IPS-15b (cell line): ENCODE data around the gene ARHGAP22.

Experiments
- H3K27me3 ChIP-seq: one replicate; pipeline ENCODE4 v1.6.1; 2013; ENCODE audit warnings: low read length; ENCODE audit not compliant: control insufficient read depth, insufficient read depth
- H3K36me3 ChIP-seq: one replicate; pipeline ENCODE4 v1.6.1; 2013; ENCODE audit warnings: low read length; ENCODE audit not compliant: control insufficient read depth, insufficient read depth
- H3K4me1 ChIP-seq: one replicate; pipeline ENCODE4 v1.6.1; 2013; ENCODE audit warnings: mild to moderate bottlenecking, low read length; ENCODE audit not compliant: control insufficient read depth, insufficient read depth
- H3K4me3 ChIP-seq: one replicate; pipeline ENCODE4 v1.5.1; 2013; ENCODE audit warnings: low read depth, low read length
- H3K9ac ChIP-seq: one replicate; pipeline ENCODE4 v1.6.1; 2013; ENCODE audit warnings: low read depth, mild to moderate bottlenecking, low read length
- H3K9me3 ChIP-seq: one replicate; pipeline ENCODE4 v1.6.1; 2013; ENCODE audit warnings: mild to moderate bottlenecking, low read length; ENCODE audit not compliant: control insufficient read depth, insufficient read depth

Gene ARHGAP22

GRCh38 chr10:48454302-48455054 is 150.4 kb downstream of the ARHGAP22 start:
- Histone ChIP-seq H3K4me3 (no peak overlapping the region), H3K36me3 (peaks cover 2% of the 10 kb centered on the region), H3K9ac (no peak overlapping the region), H3K9me3 (no peaks in the 10 kb centered on the region), H3K4me1 (no peaks in the 10 kb centered on the region), H3K27me3 (no peaks in the 10 kb centered on the region)

DNA sequence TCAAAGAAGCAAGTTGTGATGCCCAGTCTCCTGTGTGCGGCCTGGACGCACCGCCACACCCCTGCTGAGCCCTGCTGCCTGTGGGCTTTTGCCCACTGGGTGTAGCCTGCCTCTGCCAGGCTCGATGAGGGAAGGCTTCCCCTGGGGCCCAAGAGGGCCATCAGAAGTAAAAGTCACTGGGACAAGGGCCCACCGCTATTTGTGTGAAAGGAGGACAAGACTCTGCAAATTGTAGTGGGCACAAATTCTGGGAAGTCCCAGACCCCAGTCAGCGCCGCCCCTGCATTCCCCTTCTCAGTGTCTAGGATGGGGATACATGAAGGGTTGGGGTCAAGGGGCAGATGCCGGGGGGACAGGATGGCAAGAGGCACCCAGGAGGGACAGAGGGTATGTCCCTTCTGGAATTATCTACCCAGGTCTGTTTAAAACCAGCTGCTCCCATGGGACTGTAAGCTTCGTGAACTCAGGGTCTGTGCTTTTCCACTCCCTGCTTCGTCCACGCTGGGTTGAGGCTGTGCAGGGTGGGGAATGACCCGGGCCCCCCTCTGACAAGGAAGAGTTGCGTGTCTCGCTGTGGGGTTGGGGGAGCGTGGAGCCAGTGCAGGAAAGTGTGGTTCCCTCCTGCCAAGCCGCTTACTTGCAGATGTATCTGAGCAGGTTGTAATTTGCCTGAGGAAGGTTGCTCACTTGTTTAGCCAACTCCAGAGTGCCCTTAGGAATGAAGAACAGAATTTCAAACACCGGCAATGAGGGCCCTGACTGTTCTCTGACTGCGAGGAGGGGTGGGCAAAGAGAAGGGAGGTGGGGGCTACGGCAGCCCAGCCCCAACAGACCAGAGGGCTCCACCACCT is 151.2 kb downstream of the ARHGAP22 start:
- H3K9ac ChIP-seq, result no peak overlapping the region
- H3K27me3 ChIP-seq, result no peaks in the 10 kb centered on the region
- no peak overlapping the region for H3K4me3 ChIP-seq
- H3K4me1 ChIP-seq, result no peaks in the 10 kb centered on the region
- H3K9me3 ChIP-seq, result no peaks in the 10 kb centered on the region
- peaks cover 2% of the 10 kb centered on the region for H3K36me3 ChIP-seq

DNA sequence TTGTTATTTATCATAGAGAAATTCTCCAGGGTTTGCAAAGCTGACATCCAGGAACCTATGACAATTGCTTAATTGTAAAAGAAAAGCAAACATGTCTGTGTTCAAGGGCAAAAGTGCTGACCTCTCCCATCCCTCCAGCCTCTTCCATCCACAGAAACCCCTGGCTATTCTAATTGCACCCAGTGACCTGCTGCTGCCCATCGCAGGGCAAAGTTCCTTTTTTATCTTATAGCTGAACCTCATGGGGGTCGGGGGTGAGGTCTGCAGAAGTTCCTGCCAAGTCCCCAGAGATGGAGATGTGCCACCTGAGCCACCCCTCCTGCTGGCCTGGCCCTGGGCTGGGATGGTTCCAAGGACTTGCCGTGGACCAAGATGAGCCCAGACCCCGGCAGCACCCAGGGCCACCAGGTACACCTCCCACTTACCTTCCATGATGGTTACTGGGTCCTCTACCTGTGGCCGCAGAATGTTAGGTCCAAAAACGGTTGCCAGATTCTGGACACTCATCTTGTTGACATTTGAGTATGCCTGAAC is 151.9 kb downstream of the ARHGAP22 start:
- H3K36me3 ChIP-seq, result peaks cover 2% of the 10 kb centered on the region
- no peak overlapping the region for H3K4me3 ChIP-seq
- no peak overlapping the region for H3K9ac ChIP-seq
- H3K27me3 ChIP-seq, result no peaks in the 10 kb centered on the region
- H3K9me3 ChIP-seq, result no peaks in the 10 kb centered on the region
- no peaks in the 10 kb centered on the region for H3K4me1 ChIP-seq

- H3K36me3 ChIP-seq, result peaks cover 2% of the 10 kb centered on the region
- H3K27me3 ChIP-seq, result no peaks in the 10 kb centered on the region
- H3K9ac ChIP-seq, result no peak overlapping the region
- H3K9me3 ChIP-seq, result no peaks in the 10 kb centered on the region
- no peaks in the 10 kb centered on the region for H3K4me1 ChIP-seq
- H3K4me3 ChIP-seq, result no peak overlapping the region
Observed at GRCh38 chr10:48451969-48452878, 152.6 kb downstream of the ARHGAP22 start.

DNA sequence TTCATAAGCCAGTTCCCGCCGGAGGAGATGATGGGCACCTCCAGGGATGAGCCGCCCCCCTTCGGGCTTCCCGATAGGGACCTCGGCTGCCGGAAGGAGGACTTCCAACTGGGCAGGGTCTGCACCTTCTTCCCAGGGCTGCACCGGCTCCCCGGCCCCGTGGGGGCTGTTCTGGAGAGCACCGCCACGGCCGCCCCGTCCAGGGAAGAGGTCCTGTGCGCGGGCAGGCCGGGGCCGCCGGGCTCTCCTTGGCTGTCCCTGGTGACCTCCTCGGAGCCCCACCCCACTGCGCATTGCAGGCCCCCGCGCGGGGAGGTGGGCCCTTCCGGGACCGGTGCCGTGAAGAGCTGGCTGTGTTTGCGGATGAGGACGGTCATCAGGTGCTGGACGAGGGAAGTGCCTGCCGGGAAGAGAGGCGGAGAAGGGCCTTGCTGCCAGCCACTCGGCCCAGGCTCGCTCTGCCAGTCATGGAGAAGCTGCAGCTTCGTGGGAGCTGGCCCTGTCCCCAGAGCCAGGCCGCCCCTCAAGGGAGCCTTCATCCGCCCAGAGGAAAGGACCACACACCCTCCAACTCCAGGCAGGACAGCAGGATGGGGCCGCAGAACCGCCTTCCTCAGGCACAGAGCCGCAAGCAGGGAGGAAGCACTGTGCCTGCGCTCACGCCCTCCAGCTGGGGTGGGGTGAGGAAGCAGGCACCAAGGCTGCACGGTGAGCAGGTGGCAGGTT is 154.0 kb downstream of the ARHGAP22 start:
- Histone ChIP-seq H3K4me1 (no peaks in the 10 kb centered on the region), H3K9ac (no peak overlapping the region), H3K36me3 (peaks cover 2% of the 10 kb centered on the region)

GRCh38 chr10:48450233-48450740 is 154.6 kb downstream of the ARHGAP22 start:
- peaks cover 2% of the 10 kb centered on the region for H3K36me3 ChIP-seq
- H3K9ac ChIP-seq, result no peak overlapping the region
- no peaks in the 10 kb centered on the region for H3K27me3 ChIP-seq
- no peaks in the 10 kb centered on the region for H3K9me3 ChIP-seq
- no peak overlapping the region for H3K4me3 ChIP-seq
- no peaks in the 10 kb centered on the region for H3K4me1 ChIP-seq

More for the DNA sequence above, 154.0 kb downstream of the ARHGAP22 start:
- Histone ChIP-seq H3K27me3 (no peaks in the 10 kb centered on the region), H3K9me3 (no peaks in the 10 kb centered on the region), H3K4me3 (no peak overlapping the region)

DNA sequence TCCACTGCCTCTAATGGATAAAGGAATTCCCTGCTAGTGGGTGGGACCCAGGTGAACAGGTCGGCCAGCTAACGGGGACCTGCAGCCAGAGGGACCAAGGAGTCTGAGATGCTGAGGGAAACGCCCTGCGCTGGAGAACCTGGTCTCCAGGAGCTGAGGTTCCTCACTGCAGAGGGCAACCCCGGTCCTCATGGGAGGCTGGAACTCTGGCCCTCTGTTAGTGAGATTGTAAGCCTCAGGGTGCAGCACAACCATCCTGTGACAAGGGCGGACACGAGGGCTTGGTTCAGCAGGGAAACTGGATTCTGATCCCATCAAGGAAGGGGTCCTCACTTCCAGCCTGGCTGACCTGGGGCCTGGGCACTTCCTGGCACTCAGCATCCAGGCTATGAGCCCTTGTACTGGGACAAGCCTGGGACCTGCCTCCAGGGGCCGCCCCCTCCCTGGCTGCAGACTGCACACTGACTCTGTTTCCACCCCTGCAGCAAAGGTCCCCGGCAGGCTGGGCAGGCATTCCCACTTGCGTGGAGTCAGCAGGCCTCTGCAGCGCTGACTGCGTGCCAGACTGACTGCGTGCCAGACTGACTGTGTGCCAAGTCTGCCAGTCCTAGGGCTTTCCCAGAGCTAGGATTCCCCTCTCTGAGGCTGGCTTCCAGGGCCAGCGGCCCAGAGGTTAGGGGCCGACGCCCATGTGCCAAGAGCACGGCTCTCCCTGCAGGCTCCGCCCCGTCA is 155.2 kb downstream of the ARHGAP22 start:
- H3K36me3 ChIP-seq, result peaks cover 2% of the 10 kb centered on the region
- H3K9me3 ChIP-seq, result no peaks in the 10 kb centered on the region
- H3K27me3 ChIP-seq, result no peaks in the 10 kb centered on the region
- H3K4me3 ChIP-seq, result no peak overlapping the region
- H3K4me1 ChIP-seq, result peaks cover under 1% of the 10 kb centered on the region
- no peak overlapping the region for H3K9ac ChIP-seq

DNA sequence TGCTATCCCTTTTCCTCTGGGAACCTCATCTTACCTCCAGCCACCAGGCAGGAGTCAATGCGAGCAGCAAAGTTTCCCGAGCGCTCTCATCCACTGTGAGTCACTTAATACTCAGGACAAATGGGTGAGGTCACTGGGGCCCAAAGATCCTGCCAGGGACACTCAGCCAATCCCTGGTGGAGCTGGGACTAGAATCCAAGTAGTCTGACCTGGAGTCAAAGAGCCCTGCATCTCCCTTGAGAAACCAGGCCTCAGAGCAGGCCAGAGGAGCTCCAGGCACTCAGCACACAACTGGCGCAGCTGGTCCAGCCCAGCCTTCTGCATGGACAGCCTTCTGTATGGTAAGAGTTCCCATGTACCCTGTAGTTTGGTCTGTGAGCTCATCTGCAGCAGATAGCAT is 156.1 kb downstream of the ARHGAP22 start:
- Histone ChIP-seq H3K9me3 (no peaks in the 10 kb centered on the region), H3K4me1 (peaks cover 5% of the 10 kb centered on the region), H3K9ac (no peak overlapping the region), H3K4me3 (no peak overlapping the region), H3K27me3 (no peaks in the 10 kb centered on the region), H3K36me3 (peaks cover 2% of the 10 kb centered on the region)

DNA sequence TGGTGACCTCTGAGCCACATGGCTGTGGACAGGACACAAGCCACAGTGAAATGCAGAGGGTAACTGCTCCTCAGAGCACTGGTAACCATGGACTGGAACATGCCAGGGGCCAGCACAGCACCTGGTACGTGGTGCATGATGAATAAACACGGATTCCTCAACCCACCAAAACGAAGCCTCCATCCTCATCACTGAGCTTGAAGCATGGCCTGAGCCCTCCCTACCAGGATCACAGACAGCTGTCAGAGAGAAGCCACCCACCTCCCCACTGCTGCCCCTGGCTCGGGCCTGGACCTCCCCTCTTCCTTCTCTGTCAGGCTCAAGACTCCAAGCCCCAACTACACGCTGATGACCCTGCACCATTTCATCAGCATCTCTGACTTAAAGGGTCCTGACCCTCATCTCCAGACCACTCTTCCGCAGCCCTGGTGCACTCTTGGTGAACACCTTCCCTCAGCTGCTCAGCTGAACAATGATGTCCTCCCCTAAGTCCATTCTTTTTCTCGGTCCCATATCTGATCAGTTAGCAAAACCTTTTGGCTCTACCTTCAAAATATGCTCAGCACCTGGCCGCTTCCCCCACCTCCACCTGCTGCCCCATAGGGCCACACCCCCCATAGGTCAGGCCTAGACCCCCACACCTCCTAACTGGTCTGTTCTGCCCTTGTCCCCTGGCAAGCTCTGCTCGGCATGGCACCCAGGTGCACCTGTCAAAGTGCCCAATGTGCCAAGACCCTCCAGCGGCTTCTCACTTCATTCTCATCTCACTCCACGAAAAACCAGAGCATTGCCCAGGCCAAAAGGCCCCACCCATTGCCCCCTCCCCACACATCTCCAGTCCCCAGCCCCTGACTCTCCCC is 157.3 kb downstream of the ARHGAP22 start:
- H3K36me3 ChIP-seq, result no peaks in the 10 kb centered on the region
- H3K27me3 ChIP-seq, result no peaks in the 10 kb centered on the region
- peaks cover 5% of the 10 kb centered on the region for H3K4me1 ChIP-seq
- H3K9ac ChIP-seq, result no peak overlapping the region
- H3K9me3 ChIP-seq, result no peaks in the 10 kb centered on the region
- H3K4me3 ChIP-seq, result no peak overlapping the region

GRCh38 chr10:48446785-48447184 is 158.1 kb downstream of the ARHGAP22 start:
- Histone ChIP-seq H3K36me3 (no peaks in the 10 kb centered on the region), H3K4me3 (no peak overlapping the region), H3K9me3 (no peaks in the 10 kb centered on the region), H3K27me3 (no peaks in the 10 kb centered on the region), H3K4me1 (peaks cover 5% of the 10 kb centered on the region), H3K9ac (no peak overlapping the region)
